GM13977 (cell line): ENCODE data around the gene PRDM1.

Experiments used
- DNase-seq: peaks from one replicate; pipeline ENCODE4 v3.0.0; 2012; ENCODE audit warnings: low spot score
- in situ Hi-C: fragments of 300-500 bp; cut with MboI; formaldehyde crosslinking; loops from one replicate; pipeline ENCODE4 v1.12.0; 2022; ENCODE audit warnings: low sequenced_read_pairs, low pct_unique_long_range_greater_than_20kb, mixed read lengths, inconsistent platforms; ENCODE audit not compliant: unreplicated experiment
- TF ChIP-seq, protein P1 (sequence below): IDR thresholded peaks from 2 replicates; pipeline ENCODE4 v1.5.1; 2012; ENCODE audit warnings: mild to moderate bottlenecking, control low read depth; ENCODE audit not compliant: insufficient read depth; ENCODE audit errors: extremely low read depth, missing control alignments

PRDM1 gene

GRCh38 chr6:106104941-106105340 is 18.8 kb downstream of the PRDM1 start:
- no peak for DNase-seq
- TF ChIP-seq, protein P1, sequence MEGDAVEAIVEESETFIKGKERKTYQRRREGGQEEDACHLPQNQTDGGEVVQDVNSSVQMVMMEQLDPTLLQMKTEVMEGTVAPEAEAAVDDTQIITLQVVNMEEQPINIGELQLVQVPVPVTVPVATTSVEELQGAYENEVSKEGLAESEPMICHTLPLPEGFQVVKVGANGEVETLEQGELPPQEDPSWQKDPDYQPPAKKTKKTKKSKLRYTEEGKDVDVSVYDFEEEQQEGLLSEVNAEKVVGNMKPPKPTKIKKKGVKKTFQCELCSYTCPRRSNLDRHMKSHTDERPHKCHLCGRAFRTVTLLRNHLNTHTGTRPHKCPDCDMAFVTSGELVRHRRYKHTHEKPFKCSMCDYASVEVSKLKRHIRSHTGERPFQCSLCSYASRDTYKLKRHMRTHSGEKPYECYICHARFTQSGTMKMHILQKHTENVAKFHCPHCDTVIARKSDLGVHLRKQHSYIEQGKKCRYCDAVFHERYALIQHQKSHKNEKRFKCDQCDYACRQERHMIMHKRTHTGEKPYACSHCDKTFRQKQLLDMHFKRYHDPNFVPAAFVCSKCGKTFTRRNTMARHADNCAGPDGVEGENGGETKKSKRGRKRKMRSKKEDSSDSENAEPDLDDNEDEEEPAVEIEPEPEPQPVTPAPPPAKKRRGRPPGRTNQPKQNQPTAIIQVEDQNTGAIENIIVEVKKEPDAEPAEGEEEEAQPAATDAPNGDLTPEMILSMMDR = no peak
- in situ Hi-C loops = no loop called here

DNA sequence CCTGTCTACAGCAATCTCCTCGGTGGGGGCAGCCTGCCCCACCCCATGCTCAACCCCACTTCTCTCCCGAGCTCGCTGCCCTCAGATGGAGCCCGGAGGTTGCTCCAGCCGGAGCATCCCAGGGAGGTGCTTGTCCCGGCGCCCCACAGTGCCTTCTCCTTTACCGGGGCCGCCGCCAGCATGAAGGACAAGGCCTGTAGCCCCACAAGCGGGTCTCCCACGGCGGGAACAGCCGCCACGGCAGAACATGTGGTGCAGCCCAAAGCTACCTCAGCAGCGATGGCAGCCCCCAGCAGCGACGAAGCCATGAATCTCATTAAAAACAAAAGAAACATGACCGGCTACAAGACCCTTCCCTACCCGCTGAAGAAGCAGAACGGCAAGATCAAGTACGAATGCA is 19.4 kb downstream of the PRDM1 start:
- TF ChIP-seq, protein P1 = no peak
- in situ Hi-C loops = no loop called here
- no peak for DNase-seq

- in situ Hi-C loops = no loop called here
- TF ChIP-seq, protein P1 = no peak
- no peak for DNase-seq
These were observed 20.3 kb downstream of the PRDM1 start for GRCh38 chr6:106106276-106107042.

- TF ChIP-seq, protein P1 = no peak
- in situ Hi-C loops = no loop called here
- no peak for DNase-seq
These were observed 21.0 kb downstream of the PRDM1 start for GRCh38 chr6:106107043-106107613.

- TF ChIP-seq, protein P1 = no peak
- in situ Hi-C loops = no loop called here
- DNase-seq = no peak
These were observed 22.0 kb downstream of the PRDM1 start for GRCh38 chr6:106108129-106108528.

DNA sequence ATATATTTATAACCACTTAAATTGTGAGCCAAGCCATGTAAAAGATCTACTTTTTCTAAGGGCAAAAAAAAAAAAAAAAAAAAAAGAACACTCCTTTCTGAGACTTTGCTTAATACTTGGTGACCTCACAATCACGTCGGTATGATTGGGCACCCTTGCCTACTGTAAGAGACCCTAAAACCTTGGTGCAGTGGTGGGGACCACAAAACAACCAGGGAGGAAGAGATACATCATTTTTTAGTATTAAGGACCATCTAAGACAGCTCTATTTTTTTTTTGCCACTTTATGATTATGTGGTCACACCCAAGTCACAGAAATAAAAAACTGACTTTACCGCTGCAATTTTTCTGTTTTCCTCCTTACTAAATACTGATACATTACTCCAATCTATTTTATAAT is 22.9 kb downstream of the PRDM1 start:
- in situ Hi-C loops = no loop called here
- DNase-seq = no peak
- TF ChIP-seq, protein P1 = no peak
